HG02981 (cell line): Measurements from ENCODE around the gene ABCD4.
A peak's percentile ranks its signal among the peaks of the same experiment; 100 is the strongest.
"Not testable (repeated sequence)": the region's sequence is repeated elsewhere in the genome, so short reads cannot be mapped to it uniquely, and the experiment has no call there.

ENCODE experiments used
- ATAC-seq: cut with Tn5 transposase; IDR thresholded peaks from one replicate; pipeline ENCODE4 v1.9.1; 2021; ENCODE audit warnings: mild to moderate bottlenecking, moderate library complexity; ENCODE audit not compliant: unreplicated experiment

ABCD4 gene

DNA sequence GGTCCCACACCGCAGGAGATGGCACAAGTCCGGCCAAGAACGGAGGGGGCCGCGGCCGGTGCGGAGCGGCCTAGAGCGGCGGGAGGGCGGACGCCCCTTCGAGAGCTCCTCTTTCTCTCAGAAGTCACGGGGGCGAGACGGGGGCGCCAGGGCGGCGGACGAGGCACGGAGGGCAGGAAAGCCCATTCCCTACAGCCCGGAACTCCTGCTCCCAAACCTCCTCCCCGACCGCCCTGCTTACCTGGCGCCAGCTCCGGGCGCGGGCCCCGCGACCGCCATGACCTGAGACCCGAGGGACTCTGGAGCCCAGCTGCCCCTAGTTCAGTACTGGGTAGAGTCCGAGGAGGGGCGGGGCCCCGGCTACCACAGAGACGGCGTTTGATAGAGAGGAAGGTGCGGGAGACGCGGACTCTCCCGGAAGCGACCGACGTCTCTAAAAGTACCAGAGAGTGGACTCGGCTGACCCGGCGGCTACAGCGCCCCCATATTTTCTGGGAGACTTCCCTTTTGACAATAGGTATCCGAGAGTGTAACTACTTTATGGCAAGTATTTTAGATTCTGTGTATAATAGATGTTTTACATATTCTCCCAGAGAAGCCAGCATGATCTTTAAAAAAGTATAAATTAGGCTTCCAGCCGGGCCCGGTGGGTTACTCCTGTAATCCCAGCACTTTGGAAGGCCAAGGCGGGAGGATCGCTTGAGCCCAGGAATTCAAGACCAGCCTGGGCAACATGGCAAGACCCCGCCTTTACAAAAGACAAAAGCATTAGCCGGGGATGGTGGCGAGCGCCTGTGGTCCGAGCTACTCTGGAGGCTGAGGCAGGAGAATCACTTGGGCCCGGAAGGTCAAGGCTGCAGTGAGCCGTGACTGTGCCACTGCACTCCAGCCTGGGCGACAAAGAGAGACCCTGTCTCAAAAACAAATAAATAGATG lies at the start of gene ABCD4:
TSS of gene ABCD4 (minus strand) at position 301 of the 936 bp plus-strand sequence. CDS start at position 279, 22 bp downstream.
- ATAC-seq: peak; percentile 96

DNA sequence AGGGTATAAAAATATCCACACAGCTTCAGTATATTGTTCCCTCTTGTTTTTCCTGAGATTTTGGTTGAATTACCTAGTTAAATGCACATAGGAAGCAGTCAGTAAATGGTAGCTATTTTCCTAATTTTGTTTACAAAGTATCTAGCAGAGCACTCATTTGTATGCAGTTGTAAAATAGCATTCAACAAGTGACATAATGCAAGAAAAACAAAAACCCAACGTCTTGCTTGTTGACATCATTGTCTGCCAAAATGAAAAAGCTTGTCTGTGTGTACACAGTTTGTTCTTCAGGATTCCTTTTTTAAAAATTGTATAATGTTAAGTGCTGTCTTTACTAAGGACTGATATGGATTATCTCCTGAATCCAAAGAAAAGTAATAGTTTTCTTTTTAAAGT lies 48.2 kb upstream of the ABCD4 start:
- ATAC-seq: no peak

- ATAC-seq: no peak
Measured at GRCh38 chr14:74350211-74350927, 47.6 kb upstream of the ABCD4 start.

DNA sequence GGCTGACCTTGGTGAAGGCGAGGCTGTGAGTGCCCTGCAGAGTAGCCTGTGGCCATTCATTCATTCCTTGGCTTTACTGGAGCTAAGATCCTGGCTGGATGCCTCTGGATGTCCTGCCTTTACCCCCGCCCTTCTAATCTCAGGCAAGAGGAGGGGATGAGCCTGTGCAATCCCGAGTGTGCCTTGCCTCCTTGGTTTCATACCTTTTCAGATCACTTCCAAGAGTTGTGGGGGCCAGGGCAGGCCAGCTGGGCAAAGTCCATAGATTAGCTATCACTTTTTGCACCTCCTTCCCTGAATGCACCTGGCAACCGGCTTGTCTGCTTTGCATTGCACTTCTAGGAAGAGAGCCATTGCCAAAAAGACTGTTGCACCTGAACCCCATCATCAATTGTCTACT lies 47.0 kb upstream of the ABCD4 start:
- no peak for ATAC-seq

DNA sequence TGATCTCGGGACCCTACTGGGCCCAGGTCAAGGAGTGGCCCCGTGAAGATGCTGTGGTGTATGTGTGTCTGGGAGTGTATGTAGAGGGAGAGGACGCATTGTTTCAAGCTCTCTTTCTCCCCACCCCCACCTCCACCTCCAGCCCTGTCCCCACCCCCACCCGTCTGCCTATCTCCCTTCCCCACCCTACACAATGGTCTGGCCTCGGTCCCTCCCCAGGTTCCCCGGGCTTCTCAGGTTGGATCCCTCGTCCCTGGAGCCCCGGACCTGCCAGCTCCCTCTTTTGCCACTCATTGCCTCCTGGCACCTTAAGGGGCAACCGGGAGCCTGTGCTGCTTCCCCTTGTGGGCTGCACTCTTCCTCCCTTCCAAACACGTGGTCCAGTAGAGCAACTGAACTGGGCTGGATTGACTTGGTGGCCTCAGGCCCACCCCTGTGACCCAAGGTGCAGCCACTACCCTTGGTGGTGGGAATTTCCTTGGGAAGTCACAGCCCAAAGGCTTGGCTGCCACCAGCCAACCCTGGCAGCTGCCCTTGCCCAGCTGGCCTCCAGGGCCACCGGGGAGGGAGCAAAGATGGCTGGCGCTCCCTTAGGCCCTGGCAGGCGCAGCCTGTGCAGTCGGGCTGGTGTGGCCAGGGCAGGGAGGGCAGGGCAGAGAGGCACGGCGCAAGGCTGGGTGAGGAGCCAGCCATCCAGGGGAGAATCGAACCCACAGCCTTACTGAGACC lies 46.2 kb upstream of the ABCD4 start:
- ATAC-seq: no peak

DNA sequence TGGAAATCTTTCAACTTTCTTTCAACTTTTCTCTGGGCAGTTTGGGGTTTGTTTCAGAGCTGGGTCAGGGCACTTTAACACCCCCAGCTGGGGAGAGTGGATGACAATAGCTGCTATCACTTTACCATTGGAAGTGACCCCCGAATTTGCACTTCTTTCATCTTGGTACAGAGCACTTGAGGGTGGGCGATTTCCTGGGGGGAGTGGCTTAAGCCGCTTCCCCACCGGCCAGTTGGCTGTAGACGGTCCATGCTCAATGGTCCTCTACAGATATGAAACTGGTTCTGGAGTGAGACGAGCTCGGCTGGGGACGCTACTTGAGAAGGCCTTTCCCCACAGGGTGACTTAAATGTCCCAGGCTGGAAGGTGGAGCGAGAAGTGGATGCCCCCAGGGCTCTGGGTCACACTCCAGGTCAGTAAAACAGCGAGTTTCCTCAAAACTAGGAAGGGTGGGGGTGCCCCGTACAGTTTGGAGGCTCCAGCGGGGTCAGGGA lies 45.6 kb upstream of the ABCD4 start, which contains the start of gene VRTN:
TSS of gene VRTN (plus strand) at position 231 of the 494 bp plus-strand sequence. CDS start 8,313 bp downstream, outside the sequence.
- ATAC-seq: no peak

DNA sequence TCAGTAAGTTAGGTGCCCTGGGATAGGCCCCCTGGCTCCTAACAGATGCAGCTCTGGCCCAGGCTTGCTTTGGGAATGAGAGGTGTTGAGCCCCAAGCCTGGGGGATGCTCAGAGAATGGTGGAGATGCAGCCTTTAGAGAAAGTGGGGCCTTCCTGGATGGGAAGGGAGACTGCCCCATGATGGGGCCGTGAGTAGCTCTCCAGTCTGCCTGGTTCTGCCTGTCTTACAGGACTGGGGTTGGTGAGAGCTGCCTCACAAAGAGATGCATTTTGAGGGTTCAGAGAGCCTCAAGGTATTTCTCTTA lies 45.0 kb upstream of the ABCD4 start:
- ATAC-seq: no peak

DNA sequence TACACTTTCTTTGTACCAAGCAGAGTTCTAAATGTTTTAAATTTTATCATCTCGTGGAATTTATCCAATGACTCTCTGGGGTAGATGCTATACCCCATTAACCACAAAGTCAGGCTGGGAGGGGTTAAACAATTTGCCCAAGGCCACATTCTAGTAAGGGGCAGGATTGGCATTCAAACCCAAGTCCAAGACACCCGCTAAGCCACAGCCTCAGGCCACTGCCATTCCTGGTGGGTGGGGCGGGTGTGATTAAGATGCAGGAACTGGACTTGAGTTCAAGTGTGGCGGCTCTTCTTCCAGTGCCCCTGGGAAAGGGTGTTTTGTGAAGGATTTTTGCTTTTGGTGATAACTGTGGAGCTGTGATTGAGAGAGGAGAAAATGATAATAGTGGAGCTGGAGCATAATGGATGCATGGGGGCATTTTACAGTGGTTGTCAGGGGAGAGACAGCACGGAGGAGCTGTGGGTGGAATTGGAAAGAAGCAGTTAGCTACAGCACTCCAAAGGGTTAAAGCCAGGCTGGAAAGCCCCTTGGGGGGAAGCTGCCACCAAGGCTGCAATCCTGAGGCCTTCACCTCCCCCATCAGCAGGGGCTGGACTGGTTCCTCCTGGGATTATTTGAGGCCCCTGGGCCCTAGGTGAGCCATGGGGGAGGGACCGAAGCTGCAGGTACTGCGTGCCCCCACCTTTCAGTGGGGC lies 44.5 kb upstream of the ABCD4 start:
- no peak for ATAC-seq

DNA sequence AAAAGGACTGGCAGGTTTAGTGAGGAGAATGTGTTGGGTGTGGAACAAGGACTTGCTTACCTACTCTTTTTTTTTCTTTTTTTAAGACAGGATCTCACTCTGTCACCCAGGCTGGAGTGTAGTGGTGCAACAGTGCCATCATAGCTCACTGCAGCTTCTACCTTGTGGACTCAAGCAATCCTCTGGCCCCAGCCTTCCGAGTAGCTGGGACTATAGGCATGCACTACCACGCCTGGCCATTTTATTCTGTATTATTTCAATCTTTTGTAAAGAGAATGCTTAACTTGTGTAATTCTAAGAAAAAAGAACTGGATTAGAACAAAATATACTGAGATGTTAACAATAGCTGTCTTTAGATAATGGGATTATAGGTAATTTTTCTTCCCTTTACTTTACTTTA lies 43.6 kb upstream of the ABCD4 start:
- no peak for ATAC-seq

DNA sequence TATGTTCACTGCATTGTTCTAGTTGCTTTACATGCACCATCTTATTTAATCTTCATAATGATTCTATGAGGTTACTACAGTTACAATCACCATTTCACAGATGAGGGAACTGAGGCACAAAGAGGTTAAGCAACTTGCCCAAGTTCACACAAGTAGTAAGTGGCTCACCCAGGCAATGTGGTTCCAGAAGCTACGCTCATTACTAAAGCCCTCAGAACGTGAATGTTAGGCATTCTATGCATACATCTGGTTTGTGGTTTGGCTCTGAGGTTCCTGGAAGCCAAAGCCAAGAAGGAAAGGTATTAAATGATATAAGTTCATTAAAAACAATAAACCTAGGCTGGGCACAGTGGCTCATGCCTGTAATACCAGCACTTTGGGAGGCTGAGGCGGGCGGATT lies 31.2 kb upstream of the ABCD4 start:
- ATAC-seq: no peak

- not testable (repeated sequence) for ATAC-seq
Measured at GRCh38 chr14:74329950-74330552, 27.3 kb upstream of the ABCD4 start.

GRCh38 chr14:74326369-74327152 lies 23.8 kb upstream of the ABCD4 start:
- no peak for ATAC-seq

- ATAC-seq: no peak
Measured at GRCh38 chr14:74325446-74325845, 22.7 kb upstream of the ABCD4 start.

GRCh38 chr14:74324931-74325361 lies 22.2 kb upstream of the ABCD4 start:
- ATAC-seq: no peak

GRCh38 chr14:74314576-74314975 lies 11.8 kb upstream of the ABCD4 start:
- no peak for ATAC-seq

DNA sequence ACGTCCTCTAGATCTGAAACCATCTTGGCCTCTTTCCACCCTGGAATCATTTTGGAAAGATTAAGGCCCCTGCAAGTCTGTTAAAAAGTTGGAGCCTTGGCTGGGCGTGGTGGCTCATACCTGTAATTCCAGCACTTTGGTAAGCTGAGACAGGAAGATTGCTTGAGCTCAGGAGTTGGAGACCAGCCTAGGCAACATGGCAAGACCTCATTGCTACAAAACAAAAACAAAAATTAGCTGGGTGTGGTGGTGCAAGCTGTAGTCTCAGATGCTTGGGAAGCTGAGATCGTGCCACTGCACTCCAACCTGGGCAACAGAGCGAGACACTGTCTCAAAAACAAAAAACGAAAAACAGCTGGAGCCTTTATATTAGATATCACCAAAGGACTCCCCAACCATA lies 10.9 kb upstream of the ABCD4 start:
- no peak for ATAC-seq

GRCh38 chr14:74312161-74312560 lies 9.4 kb upstream of the ABCD4 start:
- ATAC-seq: no peak

DNA sequence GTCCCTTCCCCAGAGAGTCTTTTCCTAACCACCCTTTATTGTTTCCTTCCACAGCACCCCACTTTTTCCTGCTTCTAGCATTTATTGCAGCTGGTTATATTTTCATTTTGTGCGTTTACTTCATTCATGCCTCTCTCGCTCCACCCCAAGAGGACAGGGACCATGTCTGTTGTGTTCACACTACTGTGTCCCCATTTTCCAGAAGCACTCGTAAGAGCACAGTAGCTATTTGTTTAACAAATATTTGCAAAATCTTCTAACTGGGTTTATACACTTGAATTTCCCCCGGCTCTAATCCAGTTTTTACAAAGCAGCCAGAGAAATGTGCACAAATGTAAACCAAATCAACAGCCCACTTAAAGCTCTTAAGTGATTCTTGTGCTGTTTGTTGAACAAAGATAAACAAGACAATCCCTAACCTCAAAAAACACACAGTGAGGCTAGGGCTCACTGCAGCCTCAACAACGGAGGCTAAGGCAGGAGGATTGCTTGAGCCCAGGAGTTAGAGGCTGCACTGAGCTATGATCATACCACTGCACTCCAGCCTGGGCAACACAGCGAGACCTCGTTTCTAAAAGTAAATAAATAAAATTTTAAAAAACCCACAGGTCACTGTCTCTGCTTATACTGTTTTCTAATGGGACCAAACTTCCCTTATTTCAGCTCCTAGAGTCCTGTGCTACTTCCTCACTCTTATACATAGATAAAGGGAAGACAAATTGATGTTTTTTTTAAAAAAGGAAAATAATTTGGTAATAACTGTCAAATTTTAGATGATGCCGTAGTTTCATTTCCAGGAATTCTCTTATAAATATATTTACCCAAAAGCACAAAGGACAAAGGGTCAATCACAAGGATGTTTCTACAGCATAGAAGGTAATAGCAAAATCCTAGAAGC lies 6.6 kb upstream of the ABCD4 start:
- ATAC-seq: no peak
